OCI-LY1 (cell line): ENCODE measurements around the gene DYNLT4.
A peak's percentile ranks its signal among the peaks of the same experiment; 100 is the strongest.

Experiments used
- H2AFZ ChIP-seq: fragments of 200-600 bp; sonication (generic), shearing (Covaris generic); 2 replicates; pipeline ENCODE4 v1.6.0; 2014; ENCODE audit warnings: antibody characterized with exemption, mild to moderate bottlenecking, low read length
- H3F3A ChIP-seq: fragments of 200-600 bp; sonication (generic), shearing (Covaris generic); 2 replicates; pipeline ENCODE4 v1.6.0; 2014; ENCODE audit warnings: mild to moderate bottlenecking, antibody characterized with exemption, low read length, moderate library complexity; ENCODE audit not compliant: insufficient read depth
- H3K27ac ChIP-seq: fragments of 200-600 bp; sonication (generic); 2 replicates; pipeline ENCODE4 v1.5.1; 2014; ENCODE audit warnings: low read length, mixed run types, mild to moderate bottlenecking, low read depth; ENCODE audit not compliant: poor library complexity, severe bottlenecking
- H3K27me3 ChIP-seq: fragments of 200-600 bp; sonication (generic); 2 replicates; pipeline ENCODE4 v1.6.0; 2014; ENCODE audit warnings: antibody characterized with exemption, mild to moderate bottlenecking, low read length, moderate library complexity; ENCODE audit not compliant: insufficient read depth
- H3K36me3 ChIP-seq: fragments of 200-600 bp; sonication (generic); 2 replicates; pipeline ENCODE4 v1.6.1; 2014; ENCODE audit warnings: mild to moderate bottlenecking, antibody characterized with exemption, low read length, moderate library complexity, mixed read lengths; ENCODE audit not compliant: insufficient read depth
- H3K4me1 ChIP-seq: fragments of 200-600 bp; sonication (generic); 2 replicates; pipeline ENCODE4 v1.5.1; 2014; ENCODE audit warnings: mild to moderate bottlenecking, low read length, moderate library complexity; ENCODE audit not compliant: insufficient read depth, severe bottlenecking
- H3K4me2 ChIP-seq: fragments of 200-600 bp; sonication (generic), shearing (Covaris generic); 2 replicates; pipeline ENCODE4 v1.6.1; 2014; ENCODE audit warnings: low read length
- H3K4me3 ChIP-seq: fragments of 200-600 bp; sonication (generic); 2 replicates; pipeline ENCODE4 v1.5.1; 2014; ENCODE audit warnings: low read length, low read depth, mild to moderate bottlenecking, mixed read lengths; ENCODE audit not compliant: poor library complexity, severe bottlenecking
- H3K79me2 ChIP-seq: fragments of 200-600 bp; shearing (Covaris generic); 2 replicates; pipeline ENCODE4 v1.6.1; 2016; ENCODE audit warnings: mixed run types, low read length, mixed read lengths; ENCODE audit not compliant: insufficient read depth
- H3K9ac ChIP-seq: fragments of 200-600 bp; sonication (generic), shearing (Covaris generic); 2 replicates; pipeline ENCODE4 v1.6.1; 2014; ENCODE audit warnings: mild to moderate bottlenecking, low read length, mixed read lengths
- H3K9me2 ChIP-seq: fragments of 200-600 bp; sonication (generic), shearing (Covaris generic); 2 replicates; pipeline ENCODE4 v1.6.1; 2014; ENCODE audit warnings: low read depth, mild to moderate bottlenecking, low read length, mixed read lengths
- H3K9me3 ChIP-seq: fragments of 200-600 bp; shearing (Covaris generic); 2 replicates; pipeline ENCODE4 v1.6.1; 2014; ENCODE audit warnings: low read length, mixed read lengths
- H4K20me1 ChIP-seq: fragments of 200-600 bp; sonication (generic), shearing (Covaris generic); 2 replicates; pipeline ENCODE4 v1.6.0; 2016; ENCODE audit warnings: mild to moderate bottlenecking, low read length; ENCODE audit not compliant: insufficient read depth
- EZH2 ChIP-seq: fragments of 200-600 bp; sonication (generic), shearing (Covaris generic); IDR thresholded peaks from 2 replicates; pipeline ENCODE4 v1.8.0; 2017; ENCODE audit warnings: borderline replicate concordance, mixed run types, mild to moderate bottlenecking, antibody characterized with exemption, low read length, moderate library complexity, mixed read lengths
- TF ChIP-seq, protein P1 (sequence below): fragments of 200-600 bp; sonication (generic), shearing (Covaris generic); IDR thresholded peaks from 2 replicates; pipeline ENCODE4 v1.5.1; 2017; ENCODE audit warnings: mild to moderate bottlenecking, antibody characterized with exemption, low read length, moderate library complexity, mixed read lengths

Gene DYNLT4

DNA sequence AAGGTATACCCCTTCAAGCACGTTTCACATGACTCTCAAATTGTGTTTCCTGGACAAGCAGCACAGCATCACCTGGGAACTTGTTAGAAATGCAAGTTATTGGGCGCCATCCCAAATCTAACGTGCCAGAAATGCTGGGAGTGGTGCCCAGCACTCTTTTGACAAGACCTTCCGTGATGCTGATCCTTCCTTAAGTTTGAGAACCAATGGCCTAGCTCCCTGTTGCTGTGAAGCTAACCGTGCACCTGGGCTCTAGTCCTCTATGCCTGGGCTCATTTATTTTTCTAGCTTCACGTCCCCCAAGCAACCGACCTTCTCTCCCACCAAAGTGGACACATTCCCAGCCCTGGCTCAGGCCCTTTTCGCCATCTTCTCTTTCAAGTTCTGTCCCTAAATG is 23.5 kb downstream of the DYNLT4 start:
- H3K9ac ChIP-seq, result peak overlapping the region; percentile 69
- peaks cover 34% of the 10 kb centered on the region for H3K36me3 ChIP-seq
- peaks cover 37% of the 10 kb centered on the region for H3K4me1 ChIP-seq
- H3K4me2 ChIP-seq, result peak overlapping the region; percentile 74
- H3K27ac ChIP-seq, result peak overlapping the region; percentile 53
- H3K27me3 ChIP-seq, result no peaks in the 10 kb centered on the region
- no peaks in the 10 kb centered on the region for H3K79me2 ChIP-seq
- no peaks in the 10 kb centered on the region for H4K20me1 ChIP-seq
- no peaks in the 10 kb centered on the region for H3K9me3 ChIP-seq
- no peak overlapping the region for H2AFZ ChIP-seq
- no peaks in the 10 kb centered on the region for H3K9me2 ChIP-seq
- no peak for TF ChIP-seq EZH2
- TF ChIP-seq, protein P1, sequence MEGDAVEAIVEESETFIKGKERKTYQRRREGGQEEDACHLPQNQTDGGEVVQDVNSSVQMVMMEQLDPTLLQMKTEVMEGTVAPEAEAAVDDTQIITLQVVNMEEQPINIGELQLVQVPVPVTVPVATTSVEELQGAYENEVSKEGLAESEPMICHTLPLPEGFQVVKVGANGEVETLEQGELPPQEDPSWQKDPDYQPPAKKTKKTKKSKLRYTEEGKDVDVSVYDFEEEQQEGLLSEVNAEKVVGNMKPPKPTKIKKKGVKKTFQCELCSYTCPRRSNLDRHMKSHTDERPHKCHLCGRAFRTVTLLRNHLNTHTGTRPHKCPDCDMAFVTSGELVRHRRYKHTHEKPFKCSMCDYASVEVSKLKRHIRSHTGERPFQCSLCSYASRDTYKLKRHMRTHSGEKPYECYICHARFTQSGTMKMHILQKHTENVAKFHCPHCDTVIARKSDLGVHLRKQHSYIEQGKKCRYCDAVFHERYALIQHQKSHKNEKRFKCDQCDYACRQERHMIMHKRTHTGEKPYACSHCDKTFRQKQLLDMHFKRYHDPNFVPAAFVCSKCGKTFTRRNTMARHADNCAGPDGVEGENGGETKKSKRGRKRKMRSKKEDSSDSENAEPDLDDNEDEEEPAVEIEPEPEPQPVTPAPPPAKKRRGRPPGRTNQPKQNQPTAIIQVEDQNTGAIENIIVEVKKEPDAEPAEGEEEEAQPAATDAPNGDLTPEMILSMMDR, result no peak; the same call in 1 of the 2 replicates
- H3K4me3 ChIP-seq, result peak overlapping the region; percentile 53
- peaks cover 7% of the 10 kb centered on the region for H3F3A ChIP-seq

DNA sequence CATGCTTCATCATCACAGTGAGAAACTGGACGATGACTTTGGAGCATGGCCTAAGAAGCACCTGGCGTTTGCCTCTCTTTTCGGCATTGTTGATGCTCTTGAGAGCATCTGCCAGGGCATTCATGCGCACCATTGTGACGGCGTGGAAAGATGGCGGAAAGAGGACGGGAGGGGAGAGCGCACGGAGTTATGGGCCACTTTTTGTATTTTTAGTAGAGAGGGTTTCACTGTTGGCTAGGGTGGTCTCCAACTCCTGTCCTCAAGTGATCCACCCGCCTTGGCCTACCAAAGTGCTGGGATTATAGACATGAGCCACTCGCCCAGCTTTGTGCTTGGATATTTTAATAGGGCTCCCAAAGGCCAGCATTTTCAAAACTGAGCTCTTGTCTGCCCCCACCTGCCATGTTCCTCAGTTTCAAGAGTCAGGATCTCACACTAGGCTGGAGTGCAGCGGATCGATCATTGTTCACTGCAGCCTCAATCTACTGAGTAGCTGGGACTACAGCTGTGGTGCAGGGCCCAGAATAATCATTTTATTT is 26.5 kb downstream of the DYNLT4 start:
- Histone ChIP-seq H3K79me2 (peaks cover 14% of the 10 kb centered on the region), H3F3A (peaks cover 13% of the 10 kb centered on the region)

DNA sequence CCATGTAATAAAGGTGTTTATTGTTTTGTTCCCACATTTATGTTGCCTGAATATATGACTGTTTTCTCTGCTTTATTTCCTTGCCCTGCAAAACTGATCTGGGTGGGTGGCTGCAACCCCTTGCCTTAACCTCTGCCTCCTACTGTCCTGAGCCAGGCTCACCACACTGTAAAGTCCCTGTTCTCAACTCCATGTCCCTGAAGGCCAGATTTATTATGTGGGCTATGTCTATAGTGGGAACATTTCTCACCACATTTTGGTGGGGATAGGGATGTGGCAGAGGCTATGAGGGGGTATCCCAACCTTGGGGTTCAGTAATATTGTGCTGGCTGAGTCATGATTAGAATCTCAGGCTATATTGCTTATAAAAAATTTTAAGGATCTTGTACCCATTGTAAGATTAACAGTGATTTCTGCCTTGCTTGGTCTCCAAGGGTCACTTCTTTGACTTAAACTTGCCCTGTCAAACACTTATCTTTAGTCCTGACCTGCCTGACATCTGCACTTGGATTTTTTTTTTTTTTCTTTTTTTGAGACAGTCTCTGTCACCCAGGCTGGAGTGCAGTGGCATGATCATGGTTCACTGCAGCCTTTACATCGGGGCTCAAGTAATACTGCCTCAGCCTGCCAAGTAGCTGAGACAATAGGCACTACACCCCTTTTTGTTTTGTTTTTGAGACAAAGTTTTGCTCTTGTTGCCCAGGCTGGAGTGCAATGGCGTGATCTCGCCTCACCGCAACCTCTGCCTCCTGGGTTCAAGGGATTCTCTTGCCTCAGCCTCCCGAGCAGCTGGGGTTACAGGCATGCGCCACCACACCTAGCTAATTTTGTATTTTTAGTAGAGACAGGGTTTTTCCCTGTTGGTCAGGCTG is 28.2 kb downstream of the DYNLT4 start:
- Histone ChIP-seq H3K4me3 (no peak overlapping the region), H3F3A (peaks cover 13% of the 10 kb centered on the region), H3K79me2 (peaks cover 16% of the 10 kb centered on the region), H3K9me2 (no peaks in the 10 kb centered on the region), H3K36me3 (peaks cover 65% of the 10 kb centered on the region), H3K9ac (no peak overlapping the region), H3K4me1 (peaks cover 40% of the 10 kb centered on the region), H3K27me3 (no peaks in the 10 kb centered on the region), H3K4me2 (no peak overlapping the region; the same call in 1 of the 2 replicates), H3K27ac (no peak overlapping the region), H4K20me1 (no peaks in the 10 kb centered on the region), H2AFZ (no peak overlapping the region), H3K9me3 (no peaks in the 10 kb centered on the region)
- TF ChIP-seq, protein P1, result no peak
- no peak for TF ChIP-seq EZH2

More for the DNA sequence above, 26.5 kb downstream of the DYNLT4 start:
- Histone ChIP-seq H3K27ac (no peak overlapping the region), H4K20me1 (no peaks in the 10 kb centered on the region), H3K27me3 (no peaks in the 10 kb centered on the region), H2AFZ (no peak overlapping the region), H3K4me3 (no peak overlapping the region), H3K9ac (no peak overlapping the region), H3K36me3 (peaks cover 64% of the 10 kb centered on the region), H3K9me2 (no peaks in the 10 kb centered on the region), H3K9me3 (no peaks in the 10 kb centered on the region), H3K4me1 (peaks cover 45% of the 10 kb centered on the region), H3K4me2 (no peak overlapping the region)
- TF ChIP-seq EZH2, result no peak
- TF ChIP-seq, protein P1, result no peak
